GM19351 (cell line): Measurements from ENCODE around the gene AIF1L.
"Not testable (repeated sequence)": the region's sequence is repeated elsewhere in the genome, so short reads cannot be mapped to it uniquely, and the experiment has no call there.

ENCODE experiments used
- ATAC-seq: cut with Tn5 transposase; IDR thresholded peaks from one replicate; pipeline ENCODE4 v1.9.1; 2021; ENCODE audit warnings: mild to moderate bottlenecking, moderate library complexity; ENCODE audit not compliant: unreplicated experiment

Gene AIF1L

GRCh38 chr9:131097948-131098278 is 1.6 kb downstream of the AIF1L start:
- no peak for ATAC-seq

GRCh38 chr9:131098391-131099101 is 2.2 kb downstream of the AIF1L start:
- no peak for ATAC-seq

GRCh38 chr9:131099102-131099606 is 2.8 kb downstream of the AIF1L start:
- ATAC-seq, result no peak

- not testable (repeated sequence) for ATAC-seq
These were observed 3.5 kb downstream of the AIF1L start for GRCh38 chr9:131099845-131100244.

GRCh38 chr9:131100445-131100844 is 4.1 kb downstream of the AIF1L start:
- ATAC-seq, result no peak

- no peak for ATAC-seq
These were observed 5.1 kb downstream of the AIF1L start for GRCh38 chr9:131101207-131101964.

GRCh38 chr9:131103024-131103423 is 6.7 kb downstream of the AIF1L start:
- no peak for ATAC-seq

GRCh38 chr9:131103535-131103934 is 7.2 kb downstream of the AIF1L start:
- ATAC-seq, result no peak

- no peak for ATAC-seq
These were observed 7.8 kb downstream of the AIF1L start for GRCh38 chr9:131104016-131104740.

- ATAC-seq, result no peak
These were observed 9.6 kb downstream of the AIF1L start for GRCh38 chr9:131105952-131106351.

- no peak for ATAC-seq
These were observed 11.4 kb downstream of the AIF1L start for GRCh38 chr9:131107760-131108159.

- ATAC-seq, result no peak
These were observed 15.0 kb downstream of the AIF1L start for GRCh38 chr9:131111186-131111853.

- no peak for ATAC-seq
These were observed 15.6 kb downstream of the AIF1L start for GRCh38 chr9:131111854-131112311.

GRCh38 chr9:131112374-131113154 is 16.2 kb downstream of the AIF1L start:
- no peak for ATAC-seq

- ATAC-seq, result no peak
These were observed 17.3 kb downstream of the AIF1L start for GRCh38 chr9:131113655-131114054.

GRCh38 chr9:131114084-131114535 is 17.8 kb downstream of the AIF1L start:
- no peak for ATAC-seq

- ATAC-seq, result not testable (repeated sequence)
These were observed 19.0 kb downstream of the AIF1L start for GRCh38 chr9:131115360-131115742.

GRCh38 chr9:131116281-131117120 is 20.2 kb downstream of the AIF1L start:
- no peak for ATAC-seq

- no peak for ATAC-seq
These were observed 20.9 kb downstream of the AIF1L start for GRCh38 chr9:131117121-131117761.
